H9 (cell line): Measurements from ENCODE around the gene KLF13. TPM values are rescaled to one million over a fixed set of nuclear protein-coding genes. Genes with fewer than 3 reads are reported as not detected.
A peak's percentile ranks its signal among the peaks of the same experiment; 100 is the strongest.

ENCODE experiments used
- DNase-seq: peaks from one replicate; pipeline ENCODE4 v3.0.0-alpha.2; 2017
- H2AFZ ChIP-seq: one replicate; pipeline ENCODE4 v1.6.1; 2013; ENCODE audit warnings: mild to moderate bottlenecking, low read length, control low read depth, moderate library complexity
- H2AK5ac ChIP-seq: 2 replicates; pipeline ENCODE4 v1.6.1; 2013; ENCODE audit warnings: low read length, control low read depth, mixed read lengths; ENCODE audit not compliant: insufficient read length
- H2BK120ac ChIP-seq: one replicate; pipeline ENCODE4 v1.6.1; 2013; ENCODE audit warnings: low read depth, mild to moderate bottlenecking, low read length, control low read depth, inconsistent platforms; ENCODE audit not compliant: poor library complexity, severe bottlenecking
- H2BK12ac ChIP-seq: 2 replicates; pipeline ENCODE4 v1.6.1; 2013; ENCODE audit warnings: low read length, control low read depth, mixed read lengths, low read depth; ENCODE audit not compliant: insufficient read length
- H2BK15ac ChIP-seq: 2 replicates; pipeline ENCODE4 v1.6.1; 2013; ENCODE audit warnings: low read depth, low read length, control low read depth
- H2BK20ac ChIP-seq: one replicate; pipeline ENCODE4 v1.6.1; 2013; ENCODE audit warnings: low read depth, mild to moderate bottlenecking, low read length, control low read depth, inconsistent platforms; ENCODE audit not compliant: poor library complexity, severe bottlenecking
- H2BK5ac ChIP-seq: 2 replicates; pipeline ENCODE4 v1.6.1; 2013; ENCODE audit warnings: low read length, control low read depth, mixed read lengths; ENCODE audit not compliant: insufficient read length
- H3K14ac ChIP-seq: 2 replicates; pipeline ENCODE4 v1.6.1; 2013; ENCODE audit warnings: low read length, control low read depth; ENCODE audit not compliant: insufficient read depth
- H3K18ac ChIP-seq: 2 replicates; pipeline ENCODE4 v1.6.1; 2013; ENCODE audit warnings: low read depth, mild to moderate bottlenecking, mixed read lengths, low read length, control low read depth; ENCODE audit not compliant: insufficient read length
- H3K23ac ChIP-seq: 2 replicates; pipeline ENCODE4 v1.6.1; 2013; ENCODE audit warnings: low read length, control low read depth, mixed read lengths, low read depth; ENCODE audit not compliant: insufficient read length
- H3K23me2 ChIP-seq: 2 replicates; pipeline ENCODE4 v1.6.1; 2013; ENCODE audit warnings: low read depth, mild to moderate bottlenecking, mixed read lengths, low read length, control low read depth; ENCODE audit not compliant: insufficient read length, poor library complexity, severe bottlenecking
- H3K27ac ChIP-seq: 2 replicates; pipeline ENCODE4 v1.5.1; 2013; ENCODE audit warnings: low read length, control low read depth, mixed read lengths, low read depth; ENCODE audit not compliant: insufficient read length
- H3K27me3 ChIP-seq: 2 replicates; pipeline ENCODE4 v1.6.1; 2013; ENCODE audit warnings: low read length, control low read depth, inconsistent platforms; ENCODE audit not compliant: insufficient read depth
- H3K4ac ChIP-seq: 2 replicates; pipeline ENCODE4 v1.6.1; 2013; ENCODE audit warnings: low read depth, mild to moderate bottlenecking, control low read depth, inconsistent platforms, low read length, moderate library complexity
- H3K4me1 ChIP-seq: 2 replicates; pipeline ENCODE4 v1.6.1; 2013; ENCODE audit warnings: low read length, control low read depth, inconsistent platforms; ENCODE audit not compliant: insufficient read depth
- H3K4me2 ChIP-seq: 2 replicates; pipeline ENCODE4 v1.6.1; 2013; ENCODE audit warnings: low read length, control low read depth, mixed read lengths; ENCODE audit not compliant: insufficient read length, insufficient read depth
- H3K56ac ChIP-seq: 2 replicates; pipeline ENCODE4 v1.6.1; 2013; ENCODE audit warnings: low read depth, mild to moderate bottlenecking, mixed read lengths, low read length, control low read depth; ENCODE audit not compliant: insufficient read length
- H3K79me1 ChIP-seq: 2 replicates; pipeline ENCODE4 v1.6.1; 2013; ENCODE audit warnings: low read depth, mild to moderate bottlenecking, moderate library complexity, low read length, control low read depth, inconsistent platforms; ENCODE audit not compliant: insufficient read depth, poor library complexity, severe bottlenecking
- H3K79me2 ChIP-seq: 2 replicates; pipeline ENCODE4 v1.6.1; 2013; ENCODE audit warnings: low read length, control low read depth, inconsistent platforms; ENCODE audit not compliant: insufficient read depth
- H3K9ac ChIP-seq: 2 replicates; pipeline ENCODE4 v1.6.1; 2013; ENCODE audit warnings: low read length, control low read depth, mixed read lengths; ENCODE audit not compliant: insufficient read length; ENCODE audit errors: extremely low read depth
- H3K9me3 ChIP-seq: one replicate; pipeline ENCODE4 v1.6.1; 2013; ENCODE audit warnings: low read depth, low read length, inconsistent platforms; ENCODE audit not compliant: control insufficient read depth
- H3T11ph ChIP-seq: one replicate; pipeline ENCODE4 v1.6.1; 2013; ENCODE audit warnings: mild to moderate bottlenecking, low read length, control low read depth, inconsistent platforms
- H4K20me1 ChIP-seq: one replicate; pipeline ENCODE4 v1.6.1; 2013; ENCODE audit not compliant: control insufficient read depth, insufficient read length, insufficient read depth
- H4K5ac ChIP-seq: 2 replicates; pipeline ENCODE4 v1.6.1; 2013; ENCODE audit warnings: low read depth, mild to moderate bottlenecking, mixed read lengths, low read length, control low read depth; ENCODE audit not compliant: insufficient read length
- H4K8ac ChIP-seq: replicated peaks from 2 replicates; pipeline ENCODE4 v1.6.1; 2013; ENCODE audit warnings: low read length, control low read depth, mixed read lengths, low read depth; ENCODE audit not compliant: insufficient read length
- H4K91ac ChIP-seq: 2 replicates; pipeline ENCODE4 v1.6.1; 2013; ENCODE audit warnings: low read depth, mild to moderate bottlenecking, moderate library complexity, mixed read lengths, low read length, control low read depth; ENCODE audit not compliant: insufficient read length
- H3K27ac Mint-ChIP-seq, 3 experiments: 2 replicates in 2 of 3; 3 replicates in 1 of 3; pipeline ENCODE4 v1.8.0; 2020 to 2021; ENCODE audit warnings: mixed read lengths in 3 of 3, mild to moderate bottlenecking in 1 of 3, moderate library complexity in 1 of 3
- H3K27me3 Mint-ChIP-seq: 2 replicates; pipeline ENCODE4 v1.8.0; 2021; ENCODE audit warnings: low read depth, mild to moderate bottlenecking, moderate library complexity, mixed read lengths
- H3K36me3 Mint-ChIP-seq, 3 experiments: 2 replicates in 2 of 3; 3 replicates in 1 of 3; pipeline ENCODE4 v1.8.0; 2020 to 2021; ENCODE audit warnings: low read depth in 3 of 3, mixed read lengths in 3 of 3; ENCODE audit not compliant: insufficient read depth in 1 of 3
- H3K4me1 Mint-ChIP-seq, 2 experiments: 2 replicates each; pipeline ENCODE4 v1.8.0; 2020; ENCODE audit warnings: mixed read lengths in 2 of 2
- H3K4me3 Mint-ChIP-seq, 2 experiments: 2 replicates in 1 of 2; 3 replicates in 1 of 2; pipeline ENCODE4 v1.8.0; 2020 to 2021; ENCODE audit warnings: mild to moderate bottlenecking in 2 of 2, mixed read lengths in 2 of 2, moderate library complexity in 1 of 2
- H3K9me3 Mint-ChIP-seq, 2 experiments: 2 replicates in 1 of 2; 3 replicates in 1 of 2; pipeline ENCODE4 v1.8.0; 2020; ENCODE audit warnings: mild to moderate bottlenecking in 2 of 2, mixed read lengths in 2 of 2, moderate library complexity in 1 of 2
- WGBS: extraction: QIAGEN DNeasy Blood & Tissue Kit; methylation state at CpG from one replicate; pipeline ENCODE4 v1.1.7; 2013; ENCODE audit warnings: missing lambda C conversion rate, low lambda C conversion rate, mixed read lengths; ENCODE audit not compliant: insufficient read length; ENCODE audit errors: extremely low coverage; 5-methylcytosine and 5-hydroxymethylcytosine counted together
- total RNA-seq: library from RNA; stranded (reverse); gene quantifications from 2 replicates; pipeline ENCODE4 v1.2.1, GENCODE V29; 2021
- TF ChIP-seq, protein P1 (sequence below): fragments of 200-600 bp; sonication (generic); conservative IDR thresholded peaks from 3 replicates; pipeline ENCODE4 v1.8.0; 2021; ENCODE audit warnings: antibody characterized with exemption, mild to moderate bottlenecking

Gene KLF13
- total RNA-seq, 1 experiment from 2014 or later: 33.4 TPM

DNA sequence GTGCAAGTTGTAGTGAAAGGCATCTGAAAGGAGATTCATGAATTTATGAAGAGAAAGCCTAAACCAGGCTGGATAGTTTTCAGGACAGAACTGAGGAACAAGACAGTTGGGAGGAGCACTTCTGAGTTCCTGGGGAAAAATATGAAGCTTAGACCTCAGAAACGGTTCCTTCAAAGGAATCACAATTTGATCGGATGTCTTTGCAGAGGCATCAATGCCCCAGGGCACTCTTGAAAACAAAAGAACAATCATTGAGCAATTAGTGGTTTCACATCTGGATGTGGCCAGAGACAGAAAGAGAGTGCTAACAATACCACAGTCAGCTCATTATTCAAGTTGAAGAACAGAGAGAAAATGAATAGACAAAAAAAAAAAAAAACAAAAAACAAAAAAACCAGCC, 86.2 kb downstream of the KLF13 start:
- H2BK20ac ChIP-seq: no peak overlapping the region
- H3K9me3 ChIP-seq: no peaks in the 10 kb centered on the region
- no peak overlapping the region for H3K56ac ChIP-seq
- H3K27me3 Mint-ChIP-seq: peaks cover 4% of the 10 kb centered on the region; the same call in 1 of the 2 replicates
- no peak for DNase-seq
- H3K79me1 ChIP-seq: no peaks in the 10 kb centered on the region
- no peak overlapping the region for H3K4me3 Mint-ChIP-seq
- no peak overlapping the region for H4K5ac ChIP-seq
- H3K9ac ChIP-seq: no peak overlapping the region
- H3K36me3 Mint-ChIP-seq: peaks cover 0 to 4% (median 3%) of the 10 kb centered on the region in 3 experiments; a peak in 2 of 7 replicates
- no peak overlapping the region for H3K27ac ChIP-seq
- TF ChIP-seq, protein P1, sequence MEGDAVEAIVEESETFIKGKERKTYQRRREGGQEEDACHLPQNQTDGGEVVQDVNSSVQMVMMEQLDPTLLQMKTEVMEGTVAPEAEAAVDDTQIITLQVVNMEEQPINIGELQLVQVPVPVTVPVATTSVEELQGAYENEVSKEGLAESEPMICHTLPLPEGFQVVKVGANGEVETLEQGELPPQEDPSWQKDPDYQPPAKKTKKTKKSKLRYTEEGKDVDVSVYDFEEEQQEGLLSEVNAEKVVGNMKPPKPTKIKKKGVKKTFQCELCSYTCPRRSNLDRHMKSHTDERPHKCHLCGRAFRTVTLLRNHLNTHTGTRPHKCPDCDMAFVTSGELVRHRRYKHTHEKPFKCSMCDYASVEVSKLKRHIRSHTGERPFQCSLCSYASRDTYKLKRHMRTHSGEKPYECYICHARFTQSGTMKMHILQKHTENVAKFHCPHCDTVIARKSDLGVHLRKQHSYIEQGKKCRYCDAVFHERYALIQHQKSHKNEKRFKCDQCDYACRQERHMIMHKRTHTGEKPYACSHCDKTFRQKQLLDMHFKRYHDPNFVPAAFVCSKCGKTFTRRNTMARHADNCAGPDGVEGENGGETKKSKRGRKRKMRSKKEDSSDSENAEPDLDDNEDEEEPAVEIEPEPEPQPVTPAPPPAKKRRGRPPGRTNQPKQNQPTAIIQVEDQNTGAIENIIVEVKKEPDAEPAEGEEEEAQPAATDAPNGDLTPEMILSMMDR: no peak
- H3K23ac ChIP-seq: no peak overlapping the region
- no peak overlapping the region for H2BK5ac ChIP-seq
- H3K27me3 ChIP-seq: no peaks in the 10 kb centered on the region
- no peaks in the 10 kb centered on the region for H3K79me2 ChIP-seq
- H3K23me2 ChIP-seq: no peaks in the 10 kb centered on the region
- peak overlapping the region; percentile 22 for H2AFZ ChIP-seq
- H2BK12ac ChIP-seq: no peak overlapping the region
- no peak overlapping the region for H2BK120ac ChIP-seq
- H3K4me2 ChIP-seq: no peak overlapping the region
- no peak overlapping the region for H2AK5ac ChIP-seq
- no CpG with 5 or more reads among the region's 2 CpGs for WGBS
- H3K18ac ChIP-seq: no peak overlapping the region
- no peak overlapping the region for H3K14ac ChIP-seq
- no peak overlapping the region for H2BK15ac ChIP-seq
- H4K8ac ChIP-seq: no peak overlapping the region
- H3T11ph ChIP-seq: no peak overlapping the region
- H3K4ac ChIP-seq: no peak overlapping the region
- H4K20me1 ChIP-seq: no peaks in the 10 kb centered on the region
- H4K91ac ChIP-seq: no peak overlapping the region
- no peaks in the 10 kb centered on the region for H3K4me1 ChIP-seq
- H3K9me3 Mint-ChIP-seq: peaks cover 4 to 5% of the 10 kb centered on the region in 2 experiments; a peak in 3 of 5 replicates
- H3K4me1 Mint-ChIP-seq: peaks cover 7 to 8% of the 10 kb centered on the region in 2 experiments; a peak in 2 of 4 replicates
- H3K27ac Mint-ChIP-seq: no peak overlapping the region
